Measurements from ENCODE around the gene HYCC1. TPM values are rescaled to one million over a fixed set of nuclear protein-coding genes. Genes with fewer than 3 reads are reported as not detected.

The HYCC1 gene
- total RNA-seq, 1 donor from 2014 or later, result 37.5 TPM

DNA sequence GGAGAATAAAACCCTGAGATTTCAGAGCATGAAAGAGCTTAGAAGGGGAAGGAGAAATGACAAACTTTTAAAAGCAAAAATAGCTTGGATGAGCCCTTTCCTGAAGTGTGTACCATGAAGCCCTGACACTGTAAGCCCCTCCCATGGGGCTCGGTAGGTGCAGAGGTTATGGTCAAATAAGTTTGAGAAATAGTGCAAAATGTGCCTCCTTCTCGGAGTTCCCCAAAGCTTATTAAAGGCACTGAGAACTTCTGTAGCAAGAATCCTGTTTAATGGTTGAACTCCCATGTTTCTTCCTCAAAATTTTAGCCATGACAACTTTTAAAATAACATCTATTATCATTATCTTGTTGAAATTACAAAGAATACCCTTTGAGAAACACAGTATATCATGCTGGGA lies 10.5 kb upstream of the HYCC1 start:
- Histone ChIP-seq H3K27me3 (ENCODE audit: low read depth) (no peaks in the 10 kb centered on the region), H3K9me3 (no peaks in the 10 kb centered on the region), H3K4me1 (peaks cover 20% of the 10 kb centered on the region), H3K27ac (no peak overlapping the region), H3K36me3 (no peaks in the 10 kb centered on the region), H3K4me3 (no peak overlapping the region)
- TF ChIP-seq, protein P1, sequence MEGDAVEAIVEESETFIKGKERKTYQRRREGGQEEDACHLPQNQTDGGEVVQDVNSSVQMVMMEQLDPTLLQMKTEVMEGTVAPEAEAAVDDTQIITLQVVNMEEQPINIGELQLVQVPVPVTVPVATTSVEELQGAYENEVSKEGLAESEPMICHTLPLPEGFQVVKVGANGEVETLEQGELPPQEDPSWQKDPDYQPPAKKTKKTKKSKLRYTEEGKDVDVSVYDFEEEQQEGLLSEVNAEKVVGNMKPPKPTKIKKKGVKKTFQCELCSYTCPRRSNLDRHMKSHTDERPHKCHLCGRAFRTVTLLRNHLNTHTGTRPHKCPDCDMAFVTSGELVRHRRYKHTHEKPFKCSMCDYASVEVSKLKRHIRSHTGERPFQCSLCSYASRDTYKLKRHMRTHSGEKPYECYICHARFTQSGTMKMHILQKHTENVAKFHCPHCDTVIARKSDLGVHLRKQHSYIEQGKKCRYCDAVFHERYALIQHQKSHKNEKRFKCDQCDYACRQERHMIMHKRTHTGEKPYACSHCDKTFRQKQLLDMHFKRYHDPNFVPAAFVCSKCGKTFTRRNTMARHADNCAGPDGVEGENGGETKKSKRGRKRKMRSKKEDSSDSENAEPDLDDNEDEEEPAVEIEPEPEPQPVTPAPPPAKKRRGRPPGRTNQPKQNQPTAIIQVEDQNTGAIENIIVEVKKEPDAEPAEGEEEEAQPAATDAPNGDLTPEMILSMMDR (IDR thresholded peaks at IDR 0.05), result no peak
- no peak for DNase-seq
- ATAC-seq, result no peak
- intact Hi-C loops (cut with DNase I), result no loop called here

DNA sequence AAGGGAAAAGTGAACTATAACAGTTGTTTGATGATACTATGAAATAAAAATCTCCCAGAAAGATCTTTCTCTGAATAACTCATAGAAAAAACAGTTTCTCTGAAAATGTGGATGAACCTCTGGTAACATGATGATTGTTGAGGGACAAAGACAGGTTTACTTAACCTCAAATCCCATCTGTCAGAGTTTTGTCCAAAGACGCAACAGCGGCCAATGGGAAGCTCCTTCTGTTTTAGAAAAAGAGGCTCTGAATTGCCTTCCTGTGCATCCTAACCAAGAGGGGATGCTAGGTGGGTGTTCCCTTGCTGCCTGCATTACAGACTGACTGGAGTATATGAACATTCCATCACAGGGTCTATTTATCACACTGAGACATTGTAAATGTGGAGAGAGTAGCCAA lies 8.9 kb upstream of the HYCC1 start:
- no peak for DNase-seq
- intact Hi-C loops (cut with DNase I), result no loop called here
- peak overlapping the region; percentile 53 for H3K27ac ChIP-seq
- ATAC-seq, result no peak
- H3K36me3 ChIP-seq, result no peaks in the 10 kb centered on the region
- H3K4me1 ChIP-seq, result peaks cover 20% of the 10 kb centered on the region
- TF ChIP-seq, protein P1 (IDR thresholded peaks at IDR 0.05), result no peak
- H3K27me3 ChIP-seq (ENCODE audit: low read depth), result no peaks in the 10 kb centered on the region
- H3K4me3 ChIP-seq, result no peak overlapping the region
- H3K9me3 ChIP-seq, result no peaks in the 10 kb centered on the region

DNA sequence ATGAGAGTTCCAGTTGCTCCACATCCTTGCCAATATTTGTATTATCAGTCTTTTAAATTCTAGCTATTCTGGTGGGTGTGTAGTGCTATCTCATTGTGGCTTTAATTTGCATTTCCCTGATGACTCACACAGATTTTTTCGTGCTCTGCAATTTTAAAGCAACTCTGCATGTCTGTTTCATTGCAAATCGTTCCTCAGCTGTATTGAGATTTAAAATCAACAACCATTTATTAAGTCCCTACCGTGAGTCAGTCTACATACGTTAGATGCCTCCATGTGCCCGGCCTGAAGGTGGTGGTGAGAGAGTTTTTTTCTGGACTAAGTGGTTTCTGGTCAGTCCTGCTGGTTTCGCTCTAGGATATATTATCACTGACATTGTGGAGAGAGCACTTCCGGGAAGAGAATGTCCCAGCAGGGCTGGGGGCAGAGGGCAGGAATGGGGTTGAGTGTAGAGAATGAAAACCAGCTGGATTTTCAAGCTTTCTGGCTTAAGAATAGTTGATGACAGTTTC lies 8.4 kb upstream of the HYCC1 start:
- peak overlapping the region; percentile 58 for H3K27ac ChIP-seq
- intact Hi-C loops (cut with DNase I), result no loop called here
- no peak for DNase-seq

DNA sequence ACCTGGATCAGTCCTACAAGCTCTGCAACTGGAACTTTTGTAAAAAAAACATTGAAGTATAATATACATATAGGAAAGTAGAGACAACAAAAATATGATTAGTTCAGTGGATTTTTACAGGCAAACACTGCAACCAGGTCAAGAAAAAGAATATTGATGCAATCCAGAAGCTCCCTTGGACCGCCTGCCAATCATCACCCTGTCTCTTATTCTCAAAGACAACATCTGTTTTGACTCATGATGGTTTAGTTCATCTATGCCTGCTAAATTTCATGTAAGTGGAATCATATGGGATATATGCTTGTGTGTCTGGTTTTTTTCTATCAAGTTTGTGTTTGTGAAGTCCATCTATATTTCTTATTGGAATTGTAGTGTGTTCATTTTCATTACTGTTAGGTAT lies 7.7 kb upstream of the HYCC1 start:
- Histone ChIP-seq H3K27me3 (ENCODE audit: low read depth) (no peaks in the 10 kb centered on the region), H3K27ac (peak overlapping the region; percentile 58), H3K4me1 (peaks cover 20% of the 10 kb centered on the region), H3K36me3 (no peaks in the 10 kb centered on the region), H3K9me3 (no peaks in the 10 kb centered on the region), H3K4me3 (no peak overlapping the region)
- ATAC-seq (no peak), DNase-seq (no peak)
- TF ChIP-seq, protein P1 (IDR thresholded peaks at IDR 0.05), result no peak
- intact Hi-C loops (cut with DNase I), result no loop called here

More for the DNA sequence above, 8.4 kb upstream of the HYCC1 start:
- H3K4me1 ChIP-seq, result peaks cover 20% of the 10 kb centered on the region
- H3K9me3 ChIP-seq, result no peaks in the 10 kb centered on the region
- H3K27me3 ChIP-seq (ENCODE audit: low read depth), result no peaks in the 10 kb centered on the region
- H3K36me3 ChIP-seq, result no peaks in the 10 kb centered on the region
- TF ChIP-seq, protein P1 (IDR thresholded peaks at IDR 0.05), result no peak
- H3K4me3 ChIP-seq, result no peak overlapping the region
- peak; percentile 49 to 70 for ATAC-seq

DNA sequence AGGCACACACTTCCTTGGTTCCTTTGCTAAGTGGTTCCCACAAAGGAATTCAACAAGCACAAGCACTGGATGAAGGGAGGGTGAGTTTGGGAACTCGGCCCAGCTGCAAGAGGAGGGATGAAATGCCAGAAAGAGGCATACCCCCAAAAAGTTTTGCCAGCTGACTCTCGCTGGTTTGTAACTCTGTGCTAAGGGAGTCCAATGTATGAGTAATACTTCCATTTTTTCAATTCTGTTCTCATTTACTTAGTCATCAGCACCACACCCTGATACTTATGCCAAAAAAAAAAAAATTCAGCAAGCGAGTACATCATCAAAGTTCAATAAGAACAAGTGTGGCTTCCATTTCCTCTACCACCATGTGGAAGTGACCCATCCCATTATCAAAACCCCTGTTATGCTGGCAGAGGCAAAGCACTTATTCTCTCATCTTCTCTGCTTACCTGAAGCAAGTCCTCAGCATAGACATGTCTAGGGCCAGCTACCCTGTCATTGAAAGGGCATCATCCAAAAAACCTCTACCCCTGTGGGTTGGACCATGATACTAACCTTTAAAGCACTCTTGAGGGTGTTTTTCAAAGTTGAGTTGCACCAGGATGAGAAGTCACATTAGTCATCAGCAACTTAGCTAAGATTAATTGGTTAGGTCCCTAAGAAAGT lies 6.9 kb upstream of the HYCC1 start:
- Histone ChIP-seq H3K36me3 (no peaks in the 10 kb centered on the region), H3K27ac (peak overlapping the region; percentile 58), H3K27me3 (ENCODE audit: low read depth) (no peaks in the 10 kb centered on the region), H3K4me3 (no peak overlapping the region), H3K9me3 (no peaks in the 10 kb centered on the region), H3K4me1 (peaks cover 20% of the 10 kb centered on the region)
- no peak for DNase-seq
- peak; percentile 66 to 77 for ATAC-seq
- intact Hi-C loops (cut with DNase I), result no loop called here
- TF ChIP-seq, protein P1 (IDR thresholded peaks at IDR 0.05), result no peak

Data from lower lobe of right lung (tissue), 2 donors.